Measurements from ENCODE around the gene WDR33.

WDR33 gene

DNA sequence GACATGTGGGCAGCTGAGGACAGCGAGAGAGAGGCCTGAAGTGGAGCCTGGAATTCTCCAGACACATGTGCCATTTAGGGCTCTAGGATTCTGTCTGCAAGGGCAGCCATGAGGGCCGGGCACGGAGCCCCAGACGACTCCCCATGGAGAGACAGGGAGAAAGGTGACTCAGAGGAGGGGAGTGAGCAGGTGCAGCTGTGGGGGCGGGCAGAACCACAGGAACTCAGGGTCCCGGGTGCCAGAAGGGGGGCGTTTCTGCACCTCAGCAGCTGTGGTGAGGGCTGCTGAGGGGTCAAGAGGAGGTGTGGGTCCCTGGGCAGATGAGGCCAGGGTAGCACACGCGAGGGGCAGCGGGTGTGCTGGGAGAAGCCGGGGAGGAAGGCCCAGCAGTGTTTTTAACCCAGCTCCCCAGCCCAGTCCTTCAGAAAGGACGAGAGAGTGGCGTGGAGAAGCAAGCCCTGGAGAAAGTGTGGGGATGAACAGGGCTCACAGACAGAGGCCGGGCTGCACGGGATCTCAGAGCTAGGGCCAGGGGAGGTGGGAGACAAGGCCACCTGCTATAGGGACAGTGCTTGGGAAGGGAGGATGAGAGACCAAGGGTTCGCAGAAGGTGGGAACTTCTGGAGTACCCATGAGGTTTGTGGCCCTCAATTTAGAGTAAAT, 157.4 kb downstream of the WDR33 start:
- DNase-seq: no peak

- DNase-seq: no peak
These were observed 158.1 kb downstream of the WDR33 start for GRCh38 chr2:127652786-127653357.

DNA sequence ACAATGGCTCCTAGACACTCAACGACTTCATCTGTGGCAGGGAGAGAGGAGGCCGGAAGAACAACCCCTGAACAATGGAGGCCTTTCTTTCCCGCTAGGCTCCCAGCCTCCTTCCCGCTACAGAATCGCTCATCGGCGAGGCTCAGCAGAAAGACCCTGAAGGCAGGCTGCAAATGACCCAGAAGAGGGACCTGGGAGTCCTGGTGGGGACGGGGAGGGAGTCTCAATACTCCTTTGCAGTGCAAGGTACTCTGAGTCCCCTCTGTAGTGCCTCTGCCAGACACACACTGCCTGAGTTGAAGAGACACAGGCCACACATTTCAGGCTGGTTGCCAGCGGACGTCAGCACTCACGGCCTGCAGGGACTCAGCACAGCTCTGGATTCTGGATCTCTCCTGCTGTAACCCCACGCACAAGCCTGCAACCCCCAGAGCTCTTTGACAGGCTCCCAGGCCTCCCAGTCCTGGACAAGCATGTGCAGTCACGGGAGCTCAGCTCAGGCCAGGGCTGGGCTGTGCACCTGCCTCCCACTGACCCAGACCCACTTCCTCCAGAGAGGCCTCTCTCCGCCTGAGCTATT, 158.9 kb downstream of the WDR33 start:
- no peak for DNase-seq

- no peak for DNase-seq
These were observed 159.6 kb downstream of the WDR33 start for GRCh38 chr2:127651381-127651809.

Data from NCI-H524 (cell line).